BLaER1 (cell line): ENCODE results near the gene LAMP5.

ENCODE experiments used
- H3K27ac ChIP-seq: shearing (Covaris generic); formaldehyde crosslinking; 2 replicates; pipeline ENCODE4 v1.8.1; 2022
- H3K27me3 ChIP-seq: shearing (Covaris generic); formaldehyde crosslinking; 2 replicates; pipeline ENCODE4 v1.8.1; 2022
- H3K36me3 ChIP-seq: shearing (Covaris generic); formaldehyde crosslinking; 2 replicates; pipeline ENCODE4 v1.8.1; 2022
- H3K4me1 ChIP-seq: shearing (Covaris generic); formaldehyde crosslinking; 2 replicates; pipeline ENCODE4 v1.8.1; 2022
- H3K4me2 ChIP-seq: shearing (Covaris generic); formaldehyde crosslinking; 2 replicates; pipeline ENCODE4 v1.8.1; 2022
- H3K4me3 ChIP-seq: shearing (Covaris generic); formaldehyde crosslinking; 2 replicates; pipeline ENCODE4 v1.8.1; 2022
- H3K9ac ChIP-seq: shearing (Covaris generic); formaldehyde crosslinking; 2 replicates; pipeline ENCODE4 v1.8.1; 2022
- H3K9me3 ChIP-seq: shearing (Covaris generic); formaldehyde crosslinking; 2 replicates; pipeline ENCODE4 v1.8.1; 2022
- H4K20me1 ChIP-seq: shearing (Covaris generic); formaldehyde crosslinking; 2 replicates; pipeline ENCODE4 v1.8.1; 2022
- Cebpa-rat ChIP-seq: shearing (Covaris generic); IDR thresholded peaks from 2 replicates; pipeline ENCODE4 v1.8.1; 2022

Gene LAMP5

GRCh38 chr20:9514461-9515213, at the start of gene LAMP5:
LAMP5 (plus strand) TSS chr20:9514590; CDS start chr20:9514853, 263 bp downstream.
- H4K20me1 ChIP-seq = peaks cover 8% of the 10 kb centered on the region; the same call in 1 of the 2 replicates
- 0 out of 2 replicates have a peak within 1 kb of the TSS, but pooled peaks have one; percentile 11 for H3K4me3 ChIP-seq
- TF ChIP-seq Cebpa-rat = no peak
- H3K4me1 ChIP-seq = peaks cover 17% of the 10 kb centered on the region; the same call in 1 of the 2 replicates
- no peaks in the 10 kb centered on the region for H3K36me3 ChIP-seq
- H3K9me3 ChIP-seq = peaks cover 32% of the 10 kb centered on the region
- H3K4me2 ChIP-seq = no peak within 1 kb of the TSS
- peaks cover 93% of the 10 kb centered on the region for H3K27me3 ChIP-seq
- H3K9ac ChIP-seq = no peak within 1 kb of the TSS
- no peak within 1 kb of the TSS for H3K27ac ChIP-seq

- Histone ChIP-seq H3K27me3 (no peaks in the 10 kb centered on the region), H3K4me3 (no peak overlapping the region), H3K36me3 (no peaks in the 10 kb centered on the region), H3K9ac (no peak overlapping the region), H3K9me3 (peaks cover 10% of the 10 kb centered on the region; the same call in 1 of the 2 replicates), H3K27ac (no peak overlapping the region), H4K20me1 (no peaks in the 10 kb centered on the region), H3K4me1 (no peaks in the 10 kb centered on the region), H3K4me2 (no peak overlapping the region)
- no peak for TF ChIP-seq Cebpa-rat
These were observed 46.4 kb upstream of the LAMP5 start for GRCh38 chr20:9467995-9468394.

- H3K9me3 ChIP-seq = no peaks in the 10 kb centered on the region
- no peaks in the 10 kb centered on the region for H4K20me1 ChIP-seq
- H3K36me3 ChIP-seq = no peaks in the 10 kb centered on the region
- H3K27me3 ChIP-seq = no peaks in the 10 kb centered on the region
- H3K4me2 ChIP-seq = no peak overlapping the region
- H3K4me3 ChIP-seq = no peak overlapping the region
- no peaks in the 10 kb centered on the region for H3K4me1 ChIP-seq
- no peak overlapping the region for H3K27ac ChIP-seq
- no peak overlapping the region for H3K9ac ChIP-seq
- TF ChIP-seq Cebpa-rat = no peak
These were observed 39.5 kb upstream of the LAMP5 start for GRCh38 chr20:9474835-9475415.

GRCh38 chr20:9475456-9475855, 38.9 kb upstream of the LAMP5 start:
- no peaks in the 10 kb centered on the region for H3K9me3 ChIP-seq
- no peak overlapping the region for H3K4me2 ChIP-seq
- H3K4me1 ChIP-seq = no peaks in the 10 kb centered on the region
- H3K27ac ChIP-seq = no peak overlapping the region
- H3K4me3 ChIP-seq = no peak overlapping the region
- no peaks in the 10 kb centered on the region for H4K20me1 ChIP-seq
- H3K36me3 ChIP-seq = no peaks in the 10 kb centered on the region
- no peak overlapping the region for H3K9ac ChIP-seq
- H3K27me3 ChIP-seq = no peaks in the 10 kb centered on the region
- no peak for TF ChIP-seq Cebpa-rat

GRCh38 chr20:9476174-9476573, 38.2 kb upstream of the LAMP5 start:
- Histone ChIP-seq H3K4me1 (no peaks in the 10 kb centered on the region), H3K4me3 (no peak overlapping the region), H3K4me2 (no peak overlapping the region), H3K9ac (no peak overlapping the region), H3K27ac (no peak overlapping the region), H4K20me1 (no peaks in the 10 kb centered on the region), H3K27me3 (no peaks in the 10 kb centered on the region), H3K36me3 (no peaks in the 10 kb centered on the region), H3K9me3 (no peaks in the 10 kb centered on the region)
- TF ChIP-seq Cebpa-rat = no peak

GRCh38 chr20:9476637-9477036, 37.8 kb upstream of the LAMP5 start:
- H3K27ac ChIP-seq = no peak overlapping the region
- H3K36me3 ChIP-seq = no peaks in the 10 kb centered on the region
- H3K4me3 ChIP-seq = no peak overlapping the region
- no peaks in the 10 kb centered on the region for H3K9me3 ChIP-seq
- no peak for TF ChIP-seq Cebpa-rat
- H3K9ac ChIP-seq = no peak overlapping the region
- H4K20me1 ChIP-seq = no peaks in the 10 kb centered on the region
- no peaks in the 10 kb centered on the region for H3K27me3 ChIP-seq
- no peak overlapping the region for H3K4me2 ChIP-seq
- H3K4me1 ChIP-seq = no peaks in the 10 kb centered on the region; the same call in 1 of the 2 replicates

- no peaks in the 10 kb centered on the region for H3K9me3 ChIP-seq
- H3K27ac ChIP-seq = no peak overlapping the region
- no peaks in the 10 kb centered on the region for H3K27me3 ChIP-seq
- no peak for TF ChIP-seq Cebpa-rat
- peaks cover 11% of the 10 kb centered on the region for H3K4me1 ChIP-seq
- no peak overlapping the region for H3K9ac ChIP-seq
- no peak overlapping the region for H3K4me3 ChIP-seq
- H3K36me3 ChIP-seq = no peaks in the 10 kb centered on the region
- H3K4me2 ChIP-seq = no peak overlapping the region
- H4K20me1 ChIP-seq = no peaks in the 10 kb centered on the region
These were observed 35.6 kb upstream of the LAMP5 start for GRCh38 chr20:9478771-9479170.

- no peaks in the 10 kb centered on the region for H3K9me3 ChIP-seq
- H3K4me1 ChIP-seq = peaks cover 11% of the 10 kb centered on the region
- H3K4me2 ChIP-seq = no peak overlapping the region
- no peak overlapping the region for H3K9ac ChIP-seq
- H3K4me3 ChIP-seq = no peak overlapping the region
- H3K36me3 ChIP-seq = no peaks in the 10 kb centered on the region
- TF ChIP-seq Cebpa-rat = no peak
- no peak overlapping the region for H3K27ac ChIP-seq
- H4K20me1 ChIP-seq = no peaks in the 10 kb centered on the region
- H3K27me3 ChIP-seq = no peaks in the 10 kb centered on the region
These were observed 34.3 kb upstream of the LAMP5 start for GRCh38 chr20:9480066-9480465.

GRCh38 chr20:9482180-9482579, 32.2 kb upstream of the LAMP5 start:
- Histone ChIP-seq H3K9me3 (peaks cover 3% of the 10 kb centered on the region; the same call in 1 of the 2 replicates), H3K9ac (no peak overlapping the region), H3K4me2 (peak overlapping the region; percentile 26; the same call in 1 of the 2 replicates), H3K36me3 (no peaks in the 10 kb centered on the region), H4K20me1 (no peaks in the 10 kb centered on the region), H3K4me3 (no peak overlapping the region), H3K4me1 (peaks cover 11% of the 10 kb centered on the region), H3K27me3 (no peaks in the 10 kb centered on the region), H3K27ac (no peak overlapping the region)
- TF ChIP-seq Cebpa-rat = no peak

- H3K27me3 ChIP-seq = no peaks in the 10 kb centered on the region
- H4K20me1 ChIP-seq = no peaks in the 10 kb centered on the region
- H3K9me3 ChIP-seq = peaks cover 3% of the 10 kb centered on the region; the same call in 1 of the 2 replicates
- no peak for TF ChIP-seq Cebpa-rat
- no peak overlapping the region for H3K4me2 ChIP-seq
- peaks cover 14% of the 10 kb centered on the region for H3K4me1 ChIP-seq
- no peak overlapping the region for H3K27ac ChIP-seq
- no peaks in the 10 kb centered on the region for H3K36me3 ChIP-seq
- no peak overlapping the region for H3K4me3 ChIP-seq
- no peak overlapping the region for H3K9ac ChIP-seq
These were observed 31.3 kb upstream of the LAMP5 start for GRCh38 chr20:9483131-9483530.
